ENCODE data around the gene CILP2.

GRCh38 chr19:19553670-19554069 lies 15.6 kb downstream of the CILP2 start:
- TF ChIP-seq CTCF (tag by site-specific recombination; IDR thresholded peaks at IDR 0.05) (no peak), YY1 (tag by site-specific recombination; IDR thresholded peaks at IDR 0.05) (no peak), ZBTB7A (tag by site-specific recombination; IDR thresholded peaks at IDR 0.05; ENCODE audit: low read depth) (no peak), ZNF488 (tag by site-specific recombination; IDR thresholded peaks at IDR 0.05) (no peak), ZBTB48 (tag by site-specific recombination; IDR thresholded peaks at IDR 0.05) (no peak)
- TF ChIP-seq, protein P1, sequence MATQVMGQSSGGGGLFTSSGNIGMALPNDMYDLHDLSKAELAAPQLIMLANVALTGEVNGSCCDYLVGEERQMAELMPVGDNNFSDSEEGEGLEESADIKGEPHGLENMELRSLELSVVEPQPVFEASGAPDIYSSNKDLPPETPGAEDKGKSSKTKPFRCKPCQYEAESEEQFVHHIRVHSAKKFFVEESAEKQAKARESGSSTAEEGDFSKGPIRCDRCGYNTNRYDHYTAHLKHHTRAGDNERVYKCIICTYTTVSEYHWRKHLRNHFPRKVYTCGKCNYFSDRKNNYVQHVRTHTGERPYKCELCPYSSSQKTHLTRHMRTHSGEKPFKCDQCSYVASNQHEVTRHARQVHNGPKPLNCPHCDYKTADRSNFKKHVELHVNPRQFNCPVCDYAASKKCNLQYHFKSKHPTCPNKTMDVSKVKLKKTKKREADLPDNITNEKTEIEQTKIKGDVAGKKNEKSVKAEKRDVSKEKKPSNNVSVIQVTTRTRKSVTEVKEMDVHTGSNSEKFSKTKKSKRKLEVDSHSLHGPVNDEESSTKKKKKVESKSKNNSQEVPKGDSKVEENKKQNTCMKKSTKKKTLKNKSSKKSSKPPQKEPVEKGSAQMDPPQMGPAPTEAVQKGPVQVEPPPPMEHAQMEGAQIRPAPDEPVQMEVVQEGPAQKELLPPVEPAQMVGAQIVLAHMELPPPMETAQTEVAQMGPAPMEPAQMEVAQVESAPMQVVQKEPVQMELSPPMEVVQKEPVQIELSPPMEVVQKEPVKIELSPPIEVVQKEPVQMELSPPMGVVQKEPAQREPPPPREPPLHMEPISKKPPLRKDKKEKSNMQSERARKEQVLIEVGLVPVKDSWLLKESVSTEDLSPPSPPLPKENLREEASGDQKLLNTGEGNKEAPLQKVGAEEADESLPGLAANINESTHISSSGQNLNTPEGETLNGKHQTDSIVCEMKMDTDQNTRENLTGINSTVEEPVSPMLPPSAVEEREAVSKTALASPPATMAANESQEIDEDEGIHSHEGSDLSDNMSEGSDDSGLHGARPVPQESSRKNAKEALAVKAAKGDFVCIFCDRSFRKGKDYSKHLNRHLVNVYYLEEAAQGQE (tag by site-specific recombination; IDR thresholded peaks at IDR 0.05), result no peak
- TF ChIP-seq, protein P2, sequence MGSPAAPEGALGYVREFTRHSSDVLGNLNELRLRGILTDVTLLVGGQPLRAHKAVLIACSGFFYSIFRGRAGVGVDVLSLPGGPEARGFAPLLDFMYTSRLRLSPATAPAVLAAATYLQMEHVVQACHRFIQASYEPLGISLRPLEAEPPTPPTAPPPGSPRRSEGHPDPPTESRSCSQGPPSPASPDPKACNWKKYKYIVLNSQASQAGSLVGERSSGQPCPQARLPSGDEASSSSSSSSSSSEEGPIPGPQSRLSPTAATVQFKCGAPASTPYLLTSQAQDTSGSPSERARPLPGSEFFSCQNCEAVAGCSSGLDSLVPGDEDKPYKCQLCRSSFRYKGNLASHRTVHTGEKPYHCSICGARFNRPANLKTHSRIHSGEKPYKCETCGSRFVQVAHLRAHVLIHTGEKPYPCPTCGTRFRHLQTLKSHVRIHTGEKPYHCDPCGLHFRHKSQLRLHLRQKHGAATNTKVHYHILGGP (tag by site-specific recombination; IDR thresholded peaks at IDR 0.05), result no peak
